Heart left ventricle (tissue), 16 donors: ENCODE data around the gene GAPVD1. TPM values are rescaled to one million over a fixed set of nuclear protein-coding genes. Genes with fewer than 3 reads are reported as not detected.
"Not testable (repeated sequence)": the region's sequence is repeated elsewhere in the genome, so short reads cannot be mapped to it uniquely, and the experiment has no call there.

Experiments used
- ATAC-seq, 4 donors: fragments of 200-7000 bp; cut with Tn5 transposase; one replicate each; pipeline ENCODE4 v1.9.1; 2020 to 2022; ENCODE audit warnings: moderate library complexity in 4 of 4, mild to moderate bottlenecking in 3 of 4, moderate number of reproducible peaks in 1 of 4
- DNase-seq, 5 donors: peaks; one replicate each; pipeline ENCODE4 v3.0.0-alpha.2; 2020
- H3K27ac ChIP-seq, 12 donors: fragments of 200-600 bp; sonication (generic) in 4 of 12; one replicate each; pipeline versions ENCODE4 v1.5.0 to v1.8.0; 2016 to 2022; ENCODE audit warnings: mild to moderate bottlenecking in 2 of 12
- H3K27me3 ChIP-seq, 9 donors: fragments of 200-600 bp; sonication (generic) in 2 of 9; one replicate each; pipeline versions ENCODE4 v1.5.1 to v1.8.0; 2016 to 2022; ENCODE audit warnings: mild to moderate bottlenecking in 3 of 9
- H3K36me3 ChIP-seq, 9 donors: fragments of 200-600 bp; sonication (generic) in 2 of 9; one replicate each; pipeline versions ENCODE4 v1.5.0 to v1.8.0; 2018 to 2022; ENCODE audit warnings: mild to moderate bottlenecking in 2 of 9
- H3K4me1 ChIP-seq, 12 donors: fragments of 200-600 bp; sonication (generic) in 4 of 12; one replicate each; pipeline versions ENCODE4 v1.5.0 to v1.8.0; 2016 to 2022; ENCODE audit warnings: mild to moderate bottlenecking in 3 of 12
- H3K4me3 ChIP-seq, 12 donors: fragments of 200-600 bp; sonication (generic) in 4 of 12; one replicate each; pipeline versions ENCODE4 v1.5.0 to v1.8.0; 2017 to 2022; ENCODE audit warnings: mild to moderate bottlenecking in 9 of 12, moderate library complexity in 4 of 12
- H3K9me3 ChIP-seq, 12 donors: fragments of 200-600 bp; sonication (generic) in 4 of 12; one replicate each; pipeline versions ENCODE4 v1.5.0 to v1.8.0; 2016 to 2022; ENCODE audit warnings: mild to moderate bottlenecking in 1 of 12
- CTCF ChIP-seq, 12 donors: fragments of 200-600 bp; sonication (generic) in 4 of 12; IDR thresholded peaks; one replicate each; pipeline versions ENCODE4 v1.5.0 to v1.8.0; 2018 to 2022; ENCODE audit warnings: antibody characterized with exemption in 12 of 12, mild to moderate bottlenecking in 5 of 12
- POLR2A ChIP-seq, 2 donors: fragments of 450-650 bp; IDR thresholded peaks; one replicate each; pipeline ENCODE4 v1.6.1; 2017; ENCODE audit warnings: antibody characterized with exemption in 2 of 2, mild to moderate bottlenecking in 2 of 2, moderate library complexity in 2 of 2
- WGBS, 4 donors: extraction: QIAGEN DNeasy Blood & Tissue Kit in 2 of 4; methylation state at CpG; one replicate each; pipeline versions ENCODE4 v1.1.5 to v1.1.7; 2013 to 2018; 5-methylcytosine and 5-hydroxymethylcytosine counted together
- intact Hi-C, 10 donors: fragments of 100-400 bp; cut with DNase I; formaldehyde crosslinking; loops; one replicate each; pipeline versions ENCODE4 v1.11.1 to v1.14.2; 2022
- polyA plus RNA-seq, 2 donors: library from polyadenylated mRNA; stranded (reverse); fragments of 200-250 nt; gene quantifications; one replicate each; pipeline ENCODE4 v1.2.3, GENCODE V29; 2013
- total RNA-seq, 9 donors: library from RNA; depleted of rRNA in 2 of 9; stranded (reverse); fragments of >200 nt in 2 of 9; fragmentation: NEBNext Ultra II Directional in 3 of 9; extraction: Animal tissue kit (Norgen Biotek cat#: 25700) in 3 of 9; gene quantifications; one replicate each; pipeline versions ENCODE4 v1.1.0 to v1.2.4, GENCODE V29; 2016 to 2023
- donor health status: ischemic (EF 13 %, LVEDD 7.1; RV severe dilation, severe dysfunction).
- donor health status: healthy with polysubstance abuse.
- donor health status: DM: no; HTN: yes; CAD: no.
- donor health status: DM: no; HTN: no; CAD: no.
- donor health status: ischemic (EF 25% LVEDD 6.9; RV normal size, moderate dysfunction).
- donor health status: ischemic (EF 25% LVEDD 5.7; RV mildly dilated, moderate dysfunction).
- donor health status: healthy.
- donor health status: DM: yes; HTN: yes; CAD: no.
- donor health status: ischemic (EF 35%, LVEDD 5.7; RV mildly dilated, moderate dysfunction).
- donor health status: nonischemic (EF 11% LVEDD 7.7; RV severe dilation, severe dysfunction).
- donor health status: DM: yes; HTN: yes; CAD: no.
- donor health status: PGD.
- donor health status: ischemic (EF 29% LVEDD 5.4; RV normal size, mild dysfunction).
- donor health status: nonischemic (EF 23%, LVEDD 6.1; RV moderate dilation, normal function).

GAPVD1 gene
- total and polyA plus RNA-seq, 11 donors, result 7.2 to 45.5 (median 32.4) TPM

DNA sequence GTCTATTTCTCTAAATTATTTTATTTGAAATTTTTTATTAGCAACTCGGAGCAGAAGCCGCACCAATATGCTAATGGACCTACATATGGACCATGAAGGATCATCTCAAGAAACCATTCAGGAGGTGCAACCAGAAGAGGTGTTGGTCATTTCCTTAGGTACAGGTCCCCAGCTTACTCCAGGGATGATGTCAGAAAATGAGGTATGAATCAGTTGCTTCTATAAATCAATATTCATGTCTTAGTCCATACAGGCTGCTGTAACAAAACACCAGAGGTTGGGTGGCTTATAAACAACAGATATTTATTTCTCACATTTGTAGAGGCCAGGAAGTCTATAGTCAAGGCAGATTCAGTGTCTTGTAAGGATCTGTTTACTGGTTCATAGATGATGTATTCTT, 50.8 kb downstream of the GAPVD1 start:
- TF ChIP-seq CTCF (IDR thresholded peaks at IDR 0.05) (no peak), POLR2A (IDR thresholded peaks at IDR 0.05) (no peak)
- DNase-seq (no peak), ATAC-seq (no peak)
- Histone ChIP-seq H3K9me3 (peaks cover 0 to 15% (median 4%) of the 10 kb centered on the region in 12 donors), H3K4me1 (no peaks in the 10 kb centered on the region), H3K27ac (no peak overlapping the region), H3K4me3 (no peak overlapping the region), H3K36me3 (peaks cover 3 to 100% (median 93%) of the 10 kb centered on the region in 9 donors), H3K27me3 (no peaks in the 10 kb centered on the region)
- intact Hi-C loops, result loop anchor here in 1 of 10 donors (2.0 kb wide), 1 partner anchor 26 kb away; no protein-coding TSS in a partner anchor
- WGBS, 4 donors, result 94 to 100% (median 98%) methylated on average over 2 of the region's 2 CpGs

DNA sequence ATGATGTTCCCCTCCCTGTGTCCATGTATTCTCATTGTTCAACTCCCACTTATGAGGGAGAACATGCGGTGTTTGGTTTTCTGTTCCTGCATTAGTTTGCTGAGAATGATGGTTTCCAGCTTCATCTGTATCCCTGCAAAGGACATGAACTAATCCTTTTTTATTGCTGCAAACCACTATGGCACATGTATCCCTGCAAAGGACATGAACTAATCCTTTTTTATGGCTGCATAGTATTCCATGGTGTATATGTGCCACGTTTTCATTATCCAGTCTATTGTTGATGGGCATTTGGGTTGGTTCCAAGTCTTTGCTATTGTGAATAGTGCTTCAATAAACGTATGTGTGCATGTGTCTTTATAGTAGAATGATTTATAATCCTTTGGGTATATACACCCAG, 54.7 kb downstream of the GAPVD1 start:
- intact Hi-C loops, result not testable (repeated sequence)

GRCh38 chr9:125317704-125318103, 56.1 kb downstream of the GAPVD1 start:
- Histone ChIP-seq H3K4me1 (no peaks in the 10 kb centered on the region), H3K36me3 (peaks cover 3 to 93% (median 79%) of the 10 kb centered on the region in 9 donors), H3K27me3 (no peaks in the 10 kb centered on the region), H3K4me3 (no peak overlapping the region), H3K9me3 (peaks cover 0 to 30% (median 15%) of the 10 kb centered on the region in 12 donors), H3K27ac (no peak overlapping the region)
- no peak for ATAC-seq
- 91 to 100% (median 99%) methylated on average over 3 of the region's 3 CpGs for WGBS, 4 donors
- DNase-seq, result no peak
- intact Hi-C loops, result no loop called here
- no peak for TF ChIP-seq POLR2A (IDR thresholded peaks at IDR 0.05)
- TF ChIP-seq CTCF (IDR thresholded peaks at IDR 0.05), result no peak

More for the DNA sequence above, 54.7 kb downstream of the GAPVD1 start:
- H3K27me3 ChIP-seq, H3K27ac ChIP-seq, DNase-seq, ATAC-seq, H3K4me1 ChIP-seq, H3K4me3 ChIP-seq: not testable (repeated sequence)
- WGBS, 4 donors, result 57 to 98% (median 81%) methylated on average over 3 of the region's 3 CpGs
- Histone ChIP-seq H3K36me3 (peaks cover 3 to 93% (median 79%) of the 10 kb centered on the region in 9 donors), H3K9me3 (peaks cover 0 to 30% (median 15%) of the 10 kb centered on the region in 12 donors)

DNA sequence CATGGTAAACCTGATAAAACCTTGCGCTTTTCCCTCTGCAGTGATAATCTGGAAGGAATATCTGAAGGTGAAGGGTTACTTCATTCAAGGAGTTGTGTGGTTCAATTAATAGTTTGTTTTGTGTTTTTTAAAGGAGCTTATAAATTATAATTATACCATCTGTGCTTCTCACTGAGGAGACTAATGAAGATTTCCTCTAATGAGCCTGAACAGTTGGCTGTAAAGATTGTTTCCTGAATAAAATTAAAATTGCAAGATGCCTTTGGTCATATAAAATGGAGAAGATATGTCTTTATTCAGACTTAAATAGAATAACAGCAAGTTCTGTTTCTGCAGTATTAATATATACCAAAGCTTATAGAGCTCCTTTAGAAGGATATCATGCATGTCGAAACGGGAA, 59.9 kb downstream of the GAPVD1 start:
- intact Hi-C loops, result no loop called here
- 63 to 99% (median 81%) methylated on average over 3 of the region's 3 CpGs for WGBS, 4 donors
- H3K9me3 ChIP-seq, result peaks cover 0 to 26% (median 15%) of the 10 kb centered on the region in 12 donors
- TF ChIP-seq POLR2A (IDR thresholded peaks at IDR 0.05) (no peak), CTCF (IDR thresholded peaks at IDR 0.05) (no peak)
- no peak overlapping the region for H3K27ac ChIP-seq
- no peaks in the 10 kb centered on the region for H3K27me3 ChIP-seq
- ATAC-seq, result no peak
- H3K4me3 ChIP-seq, result no peak overlapping the region
- DNase-seq, result no peak
- H3K36me3 ChIP-seq, result peaks cover 3 to 90% (median 79%) of the 10 kb centered on the region in 9 donors
- H3K4me1 ChIP-seq, result no peaks in the 10 kb centered on the region

GRCh38 chr9:125323615-125324014, 62.0 kb downstream of the GAPVD1 start:
- TF ChIP-seq POLR2A (IDR thresholded peaks at IDR 0.05) (no peak), CTCF (IDR thresholded peaks at IDR 0.05) (no peak)
- intact Hi-C loops, result no loop called here
- DNase-seq, result no peak
- H3K27me3 ChIP-seq, result no peaks in the 10 kb centered on the region
- no peak for ATAC-seq
- no peaks in the 10 kb centered on the region for H3K4me1 ChIP-seq
- WGBS, 4 donors, result 85 to 97% (median 94%) methylated on average over 1 of the region's 1 CpG
- peaks cover 0 to 85% (median 79%) of the 10 kb centered on the region in 9 donors for H3K36me3 ChIP-seq
- H3K4me3 ChIP-seq, result no peak overlapping the region
- no peak overlapping the region for H3K27ac ChIP-seq
- H3K9me3 ChIP-seq, result peaks cover 0 to 5% (median under 1%) of the 10 kb centered on the region in 12 donors
